HL-60 (cell line): Measurements from ENCODE around the gene DNLZ.

Experiments used
- GABPA ChIP-seq: IDR thresholded peaks from 2 replicates; pipeline ENCODE4 v1.6.1; 2012; ENCODE audit warnings: low read depth
- POLR2AphosphoS5 ChIP-seq: IDR thresholded peaks from 2 replicates; pipeline ENCODE4 v1.6.1; 2012; ENCODE audit warnings: low read depth
- SPI1 ChIP-seq: IDR thresholded peaks from 2 replicates; pipeline ENCODE4 v1.6.1; 2012; ENCODE audit warnings: low read depth, mild to moderate bottlenecking, borderline replicate concordance
- TF ChIP-seq, protein P1 (sequence below): IDR thresholded peaks from one replicate; pipeline ENCODE4 v1.5.1; 2011; ENCODE audit warnings: low read length, control low read depth, inconsistent platforms; ENCODE audit not compliant: insufficient read depth
- TF ChIP-seq, protein P2 (sequence below): IDR thresholded peaks from 2 replicates; pipeline ENCODE4 v1.6.1; 2012; ENCODE audit warnings: low read depth; ENCODE audit not compliant: insufficient replicate concordance

DNA sequence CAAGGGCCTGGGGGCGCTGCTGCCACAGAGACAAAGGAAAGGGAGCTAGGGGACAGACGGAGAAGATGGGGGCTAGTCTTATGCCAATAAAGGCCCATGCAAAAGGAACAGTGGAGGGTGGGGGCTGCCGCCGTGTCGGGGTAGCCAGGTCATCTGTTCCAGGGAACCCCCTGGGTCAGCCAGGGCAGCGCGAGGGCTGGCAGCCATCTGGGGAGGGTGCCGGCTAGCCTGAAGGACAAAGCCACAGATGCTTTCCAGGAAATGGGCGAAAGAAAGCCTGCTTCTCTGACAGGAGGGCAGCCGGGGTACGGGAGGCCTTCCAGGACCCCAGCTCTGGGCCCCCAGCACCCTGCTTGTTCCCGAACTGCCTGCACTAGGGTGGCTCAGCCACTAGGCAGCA, 11.6 kb upstream of the DNLZ start:
- TF ChIP-seq POLR2AphosphoS5 (no peak; the same call in 1 of the 2 replicates), GABPA (no peak), SPI1 (no peak)
- TF ChIP-seq, protein P1, sequence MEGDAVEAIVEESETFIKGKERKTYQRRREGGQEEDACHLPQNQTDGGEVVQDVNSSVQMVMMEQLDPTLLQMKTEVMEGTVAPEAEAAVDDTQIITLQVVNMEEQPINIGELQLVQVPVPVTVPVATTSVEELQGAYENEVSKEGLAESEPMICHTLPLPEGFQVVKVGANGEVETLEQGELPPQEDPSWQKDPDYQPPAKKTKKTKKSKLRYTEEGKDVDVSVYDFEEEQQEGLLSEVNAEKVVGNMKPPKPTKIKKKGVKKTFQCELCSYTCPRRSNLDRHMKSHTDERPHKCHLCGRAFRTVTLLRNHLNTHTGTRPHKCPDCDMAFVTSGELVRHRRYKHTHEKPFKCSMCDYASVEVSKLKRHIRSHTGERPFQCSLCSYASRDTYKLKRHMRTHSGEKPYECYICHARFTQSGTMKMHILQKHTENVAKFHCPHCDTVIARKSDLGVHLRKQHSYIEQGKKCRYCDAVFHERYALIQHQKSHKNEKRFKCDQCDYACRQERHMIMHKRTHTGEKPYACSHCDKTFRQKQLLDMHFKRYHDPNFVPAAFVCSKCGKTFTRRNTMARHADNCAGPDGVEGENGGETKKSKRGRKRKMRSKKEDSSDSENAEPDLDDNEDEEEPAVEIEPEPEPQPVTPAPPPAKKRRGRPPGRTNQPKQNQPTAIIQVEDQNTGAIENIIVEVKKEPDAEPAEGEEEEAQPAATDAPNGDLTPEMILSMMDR: no peak
- TF ChIP-seq, protein P2, sequence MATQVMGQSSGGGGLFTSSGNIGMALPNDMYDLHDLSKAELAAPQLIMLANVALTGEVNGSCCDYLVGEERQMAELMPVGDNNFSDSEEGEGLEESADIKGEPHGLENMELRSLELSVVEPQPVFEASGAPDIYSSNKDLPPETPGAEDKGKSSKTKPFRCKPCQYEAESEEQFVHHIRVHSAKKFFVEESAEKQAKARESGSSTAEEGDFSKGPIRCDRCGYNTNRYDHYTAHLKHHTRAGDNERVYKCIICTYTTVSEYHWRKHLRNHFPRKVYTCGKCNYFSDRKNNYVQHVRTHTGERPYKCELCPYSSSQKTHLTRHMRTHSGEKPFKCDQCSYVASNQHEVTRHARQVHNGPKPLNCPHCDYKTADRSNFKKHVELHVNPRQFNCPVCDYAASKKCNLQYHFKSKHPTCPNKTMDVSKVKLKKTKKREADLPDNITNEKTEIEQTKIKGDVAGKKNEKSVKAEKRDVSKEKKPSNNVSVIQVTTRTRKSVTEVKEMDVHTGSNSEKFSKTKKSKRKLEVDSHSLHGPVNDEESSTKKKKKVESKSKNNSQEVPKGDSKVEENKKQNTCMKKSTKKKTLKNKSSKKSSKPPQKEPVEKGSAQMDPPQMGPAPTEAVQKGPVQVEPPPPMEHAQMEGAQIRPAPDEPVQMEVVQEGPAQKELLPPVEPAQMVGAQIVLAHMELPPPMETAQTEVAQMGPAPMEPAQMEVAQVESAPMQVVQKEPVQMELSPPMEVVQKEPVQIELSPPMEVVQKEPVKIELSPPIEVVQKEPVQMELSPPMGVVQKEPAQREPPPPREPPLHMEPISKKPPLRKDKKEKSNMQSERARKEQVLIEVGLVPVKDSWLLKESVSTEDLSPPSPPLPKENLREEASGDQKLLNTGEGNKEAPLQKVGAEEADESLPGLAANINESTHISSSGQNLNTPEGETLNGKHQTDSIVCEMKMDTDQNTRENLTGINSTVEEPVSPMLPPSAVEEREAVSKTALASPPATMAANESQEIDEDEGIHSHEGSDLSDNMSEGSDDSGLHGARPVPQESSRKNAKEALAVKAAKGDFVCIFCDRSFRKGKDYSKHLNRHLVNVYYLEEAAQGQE: no peak
